HG03108 (cell line): ENCODE data around the gene SHMT2.

Experiments
- ATAC-seq: cut with Tn5 transposase; IDR thresholded peaks from one replicate; pipeline ENCODE4 v1.9.1; 2021; ENCODE audit warnings: moderate library complexity; ENCODE audit not compliant: unreplicated experiment

The SHMT2 gene

GRCh38 chr12:57225680-57226210, 3.8 kb upstream of the SHMT2 start:
- no peak for ATAC-seq

GRCh38 chr12:57226588-57227314, 2.8 kb upstream of the SHMT2 start:
- no peak for ATAC-seq

- ATAC-seq = no peak
Observed at GRCh38 chr12:57227315-57228115, 2.0 kb upstream of the SHMT2 start.

- no peak for ATAC-seq
Observed at GRCh38 chr12:57229046-57229633, 371 bp upstream of the SHMT2 start.

- ATAC-seq = no peak
Observed at GRCh38 chr12:57230381-57231155, 1.1 kb downstream of the SHMT2 start.

- no peak for ATAC-seq
Observed at GRCh38 chr12:57231276-57232021, 1.9 kb downstream of the SHMT2 start.

GRCh38 chr12:57232156-57232756, 2.7 kb downstream of the SHMT2 start:
- no peak for ATAC-seq

- ATAC-seq = no peak
Observed at GRCh38 chr12:57233357-57234232, 4.1 kb downstream of the SHMT2 start.

- ATAC-seq = no peak
Observed at GRCh38 chr12:57234233-57234570, 4.7 kb downstream of the SHMT2 start.

- ATAC-seq = no peak
Observed at GRCh38 chr12:57234571-57235016, 5.1 kb downstream of the SHMT2 start.

- ATAC-seq = no peak
Observed at GRCh38 chr12:57235017-57235727, 5.7 kb downstream of the SHMT2 start.

GRCh38 chr12:57235728-57236131, 6.2 kb downstream of the SHMT2 start:
- ATAC-seq = no peak

GRCh38 chr12:57236201-57236924, 6.9 kb downstream of the SHMT2 start:
- no peak for ATAC-seq

GRCh38 chr12:57236925-57237595, 7.5 kb downstream of the SHMT2 start:
- no peak for ATAC-seq

- ATAC-seq = no peak
Observed at GRCh38 chr12:57237596-57237931, 8.1 kb downstream of the SHMT2 start.

- ATAC-seq = no peak
Observed at GRCh38 chr12:57237932-57238853, 8.7 kb downstream of the SHMT2 start.
